HG02852 (cell line): Measurements from ENCODE around the gene TEX2.

Source experiments
- ATAC-seq: cut with Tn5 transposase; IDR thresholded peaks from one replicate; pipeline ENCODE4 v1.9.1; 2021; ENCODE audit warnings: mild to moderate bottlenecking, moderate library complexity; ENCODE audit not compliant: unreplicated experiment

TEX2 gene

DNA sequence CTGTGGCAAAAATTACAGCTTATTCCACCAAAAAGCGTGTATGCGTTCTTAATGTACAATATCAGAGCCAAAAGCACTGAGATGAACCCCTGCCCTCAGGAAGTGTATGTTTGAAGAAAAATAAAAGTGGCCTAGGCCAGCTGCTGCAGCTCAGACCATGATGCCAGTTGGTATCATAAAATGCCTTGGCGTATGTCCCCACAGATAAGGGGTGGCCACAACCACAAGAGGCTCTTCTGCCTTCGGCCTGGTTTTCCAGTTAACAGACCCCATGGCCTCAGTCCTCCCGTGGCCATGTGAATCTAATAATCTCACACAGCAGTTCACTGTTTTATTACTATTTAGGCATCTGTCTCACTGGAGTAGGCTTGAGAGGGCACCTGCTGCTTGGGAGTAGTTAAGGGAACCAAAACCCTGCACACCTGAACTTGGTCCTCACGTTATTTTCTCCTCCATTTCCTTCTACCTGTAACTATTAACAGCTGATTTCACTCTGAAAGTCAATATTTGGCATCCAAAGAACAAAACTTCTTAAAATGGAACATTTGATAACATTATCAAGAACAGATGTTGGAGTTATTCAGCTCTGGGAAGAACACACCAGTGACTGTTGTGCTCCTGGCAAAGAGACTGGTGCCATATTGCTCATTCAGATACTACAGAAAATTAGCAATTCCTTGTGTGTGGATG lies 98.3 kb downstream of the TEX2 start:
- no peak for ATAC-seq

DNA sequence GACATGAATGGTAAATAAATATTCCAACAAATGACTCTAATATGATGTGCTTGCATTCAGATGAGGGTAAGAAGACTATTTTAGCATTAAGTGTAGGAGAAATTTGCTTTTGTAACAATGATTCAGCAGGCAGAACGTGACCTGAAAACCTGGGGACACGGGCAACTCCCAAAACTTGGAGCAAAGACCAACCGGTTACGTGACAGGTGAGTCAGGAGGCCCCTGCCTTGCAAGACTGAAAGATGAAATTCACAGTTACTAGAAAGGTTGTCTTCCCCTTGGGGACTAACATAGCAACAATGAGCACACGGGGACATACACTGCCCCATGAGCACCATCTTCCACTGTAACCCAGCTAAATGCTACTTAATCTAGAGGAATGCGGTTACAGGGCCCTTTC lies 99.6 kb downstream of the TEX2 start:
- ATAC-seq, result no peak

DNA sequence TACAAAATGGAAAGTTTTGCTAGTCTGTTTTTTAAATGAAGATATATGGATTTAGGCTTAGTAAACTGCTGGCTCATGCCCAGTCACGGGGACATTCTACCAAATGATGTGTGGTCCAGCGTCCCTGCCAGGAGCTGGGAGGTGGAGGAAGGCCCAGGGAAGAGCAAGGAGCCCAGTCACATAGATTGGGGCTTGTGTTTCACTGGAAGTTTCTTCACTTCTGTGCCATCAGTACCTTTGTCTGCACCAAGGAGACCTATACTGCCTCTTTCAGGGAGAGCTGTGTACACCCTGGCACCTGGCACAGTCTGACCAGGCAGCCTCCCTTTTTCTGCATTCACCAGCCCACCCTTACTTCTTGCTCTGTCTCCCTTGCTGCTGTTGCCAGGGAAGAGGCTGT lies 100.5 kb downstream of the TEX2 start:
- ATAC-seq, result no peak

DNA sequence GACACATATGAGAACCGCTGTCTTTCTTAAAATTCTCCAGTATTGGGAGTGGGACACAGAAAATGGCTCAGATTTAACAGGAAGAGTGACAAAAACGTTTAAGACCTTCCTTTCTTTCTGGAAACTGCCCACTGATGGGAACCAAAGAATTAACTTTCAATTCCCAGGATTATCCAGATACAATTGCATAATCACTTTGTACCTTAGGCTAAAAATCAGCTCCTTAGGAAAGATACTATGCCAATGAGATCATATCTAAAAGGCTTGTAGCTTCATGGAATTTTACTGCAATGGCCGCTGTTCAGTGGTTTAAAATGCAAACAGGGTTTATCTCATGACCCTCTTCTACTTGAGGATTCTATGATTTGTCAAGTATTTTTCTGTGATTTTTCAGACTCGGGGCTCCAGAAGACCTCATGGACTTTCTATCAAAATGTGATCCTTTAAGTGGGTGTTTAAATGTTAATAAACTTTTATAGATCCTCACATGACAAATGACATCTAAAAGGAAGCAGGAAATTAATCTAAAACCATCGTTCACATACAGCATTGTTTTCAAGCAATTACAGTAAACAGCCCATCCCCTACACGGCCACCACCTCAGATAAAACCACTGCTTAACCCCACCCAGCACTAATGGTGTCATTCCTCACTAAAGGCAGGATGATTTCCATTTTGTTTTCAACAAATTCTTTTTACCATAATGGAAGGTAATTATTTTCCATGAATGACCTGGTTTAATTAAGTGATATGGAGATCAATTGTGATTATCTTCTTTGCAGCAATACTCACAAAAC lies 101.5 kb downstream of the TEX2 start:
- no peak for ATAC-seq

DNA sequence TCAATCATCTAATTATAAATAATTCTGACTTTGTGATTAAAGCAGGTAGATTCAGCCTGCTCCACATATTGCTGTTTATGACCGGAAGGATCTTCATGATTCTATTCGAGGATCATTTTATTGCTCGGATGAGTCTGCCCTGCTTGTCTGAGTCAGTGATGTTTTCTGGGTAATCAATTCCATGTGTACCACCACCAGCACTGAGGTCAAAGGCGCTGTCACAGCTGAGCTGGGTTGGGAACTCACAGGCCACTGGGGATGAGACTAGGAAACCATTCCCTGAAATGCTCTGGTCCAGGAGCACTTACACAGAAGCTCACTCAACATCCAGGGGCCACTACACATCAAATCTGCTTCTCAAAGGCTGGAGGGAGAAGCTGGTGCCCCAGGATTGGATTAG lies 102.7 kb downstream of the TEX2 start:
- no peak for ATAC-seq

DNA sequence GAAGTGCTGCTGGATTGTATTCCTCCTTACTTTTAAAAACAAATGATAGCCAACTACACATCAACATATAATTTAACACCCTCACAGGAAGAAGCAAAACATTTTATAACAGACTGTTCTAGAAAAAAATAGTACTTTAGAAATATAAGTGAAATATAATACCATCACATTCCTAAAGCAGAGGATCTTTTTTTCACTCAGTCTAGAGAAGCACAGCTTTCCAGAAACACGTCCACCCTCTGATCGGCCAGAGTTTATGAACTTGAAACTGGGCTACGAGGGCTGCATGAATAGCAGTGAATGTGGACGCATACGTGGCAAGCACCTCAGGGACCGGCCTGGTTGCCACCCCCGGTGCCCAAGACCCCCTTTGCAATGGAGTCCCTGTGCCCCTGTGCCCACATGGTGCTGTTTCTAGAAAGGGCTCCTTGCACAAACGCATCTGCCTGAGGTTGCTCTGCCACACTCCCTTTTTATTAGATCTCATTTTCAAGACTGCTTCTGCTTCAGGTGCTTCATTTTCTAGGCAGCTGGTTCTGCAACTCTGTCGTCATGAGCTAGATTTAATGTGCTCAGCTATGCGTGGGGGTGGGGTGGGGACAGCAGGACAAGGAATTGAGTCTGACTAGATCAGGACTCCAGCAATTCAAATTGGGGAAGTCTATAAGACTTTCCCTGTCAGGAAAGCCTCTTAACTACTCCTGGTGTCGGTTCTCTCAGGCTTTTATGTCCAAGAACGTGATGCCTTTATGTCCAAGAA lies 104.0 kb downstream of the TEX2 start:
- no peak for ATAC-seq

DNA sequence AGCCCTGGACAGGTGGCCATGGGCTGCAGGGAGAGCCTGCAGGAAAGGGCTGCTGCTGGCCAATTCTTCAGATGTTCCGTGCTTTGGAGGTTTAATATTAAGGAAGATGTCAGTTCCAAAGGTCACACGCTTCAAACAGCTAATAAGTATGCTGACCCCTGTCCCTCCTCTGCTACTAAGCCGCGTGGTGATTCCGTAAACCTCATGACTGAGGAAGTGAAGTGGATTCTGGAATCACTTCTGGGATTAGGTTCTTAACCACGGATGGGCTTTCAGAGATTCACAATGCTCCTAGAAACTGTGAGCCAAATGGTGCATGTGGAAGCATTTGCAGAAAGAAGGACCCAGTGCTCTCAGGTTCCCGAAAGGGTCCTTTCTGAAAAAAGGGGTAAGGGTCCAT lies 104.7 kb downstream of the TEX2 start:
- no peak for ATAC-seq

DNA sequence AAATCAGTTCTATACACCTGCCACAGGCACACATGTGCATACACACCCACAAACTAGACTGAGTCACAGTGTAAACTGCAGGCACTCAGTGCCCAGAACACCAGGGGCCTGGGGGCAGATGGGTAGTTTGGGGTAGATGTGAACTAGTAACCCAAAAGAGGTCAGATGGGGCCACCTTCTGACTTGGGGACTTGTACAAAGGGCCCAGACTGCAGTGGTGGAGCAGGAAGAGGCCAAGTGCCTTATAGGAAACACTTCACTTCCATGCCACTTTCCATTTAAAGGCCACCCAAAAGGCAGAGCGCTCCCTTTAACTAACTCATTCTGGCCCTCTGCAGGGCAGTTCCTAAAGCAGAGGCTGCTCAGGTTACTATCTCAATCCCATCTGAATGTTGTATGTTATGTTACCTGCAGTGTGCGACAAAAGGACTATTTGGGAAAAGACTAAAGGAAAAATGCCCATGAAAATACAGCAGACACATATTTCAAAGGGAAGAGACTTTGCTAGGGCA lies 105.3 kb downstream of the TEX2 start:
- no peak for ATAC-seq

DNA sequence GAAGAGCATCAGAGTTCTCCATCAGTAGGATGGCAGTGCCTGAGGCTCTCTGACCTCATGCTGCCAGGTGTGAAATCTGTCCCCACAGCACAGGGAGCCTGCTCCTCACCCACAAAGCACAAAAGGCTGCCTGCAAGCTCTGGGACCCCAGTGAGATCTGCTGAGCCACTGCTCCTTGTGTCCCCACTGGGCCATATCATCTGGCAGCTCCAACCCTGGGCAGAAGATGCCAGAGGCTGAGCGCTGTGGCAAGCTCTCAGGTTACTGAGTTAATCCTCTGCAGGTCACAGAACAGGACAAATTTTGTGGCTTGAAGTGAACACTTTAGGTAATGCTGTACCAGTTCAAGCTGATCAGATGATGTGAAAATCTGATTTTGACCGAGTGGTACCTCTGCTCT lies 106.4 kb downstream of the TEX2 start:
- no peak for ATAC-seq

DNA sequence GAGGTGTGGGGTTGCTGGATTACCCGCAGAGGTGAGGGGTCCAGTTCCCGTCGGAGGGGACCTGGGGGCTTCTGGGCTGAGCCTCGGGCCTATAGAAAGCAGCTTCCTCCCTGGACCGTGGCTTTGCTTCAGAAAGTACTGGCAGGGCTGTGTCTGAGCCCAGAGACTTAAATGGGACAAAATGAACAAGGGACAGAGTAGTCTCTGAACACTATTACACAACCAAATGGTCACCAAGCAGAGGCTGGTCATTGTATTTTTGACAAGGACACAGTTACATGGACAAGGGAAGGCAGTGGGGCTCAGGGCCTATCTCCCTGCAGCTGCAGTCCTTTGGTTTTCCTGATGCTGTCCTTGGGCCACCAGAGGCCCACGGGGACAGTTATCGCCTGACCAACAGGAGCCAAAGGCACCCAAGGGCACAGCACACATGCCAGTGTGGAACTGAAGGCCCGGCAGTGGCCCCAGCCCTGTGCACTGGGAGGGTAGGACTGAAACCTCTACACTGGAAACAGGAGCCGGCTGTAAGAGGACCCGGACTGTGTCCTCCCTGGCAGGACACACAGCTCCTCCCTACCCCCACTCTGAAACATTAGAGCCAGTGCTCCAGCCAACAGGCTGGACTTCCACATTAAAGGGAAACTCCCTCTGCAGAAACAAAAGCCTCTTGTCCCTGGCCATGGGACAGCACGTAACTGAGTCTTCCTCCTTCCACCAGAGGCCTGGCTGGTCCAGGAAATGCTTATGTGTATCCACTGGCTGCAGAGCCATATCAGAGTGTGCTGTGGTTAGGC lies 107.1 kb downstream of the TEX2 start:
- no peak for ATAC-seq

DNA sequence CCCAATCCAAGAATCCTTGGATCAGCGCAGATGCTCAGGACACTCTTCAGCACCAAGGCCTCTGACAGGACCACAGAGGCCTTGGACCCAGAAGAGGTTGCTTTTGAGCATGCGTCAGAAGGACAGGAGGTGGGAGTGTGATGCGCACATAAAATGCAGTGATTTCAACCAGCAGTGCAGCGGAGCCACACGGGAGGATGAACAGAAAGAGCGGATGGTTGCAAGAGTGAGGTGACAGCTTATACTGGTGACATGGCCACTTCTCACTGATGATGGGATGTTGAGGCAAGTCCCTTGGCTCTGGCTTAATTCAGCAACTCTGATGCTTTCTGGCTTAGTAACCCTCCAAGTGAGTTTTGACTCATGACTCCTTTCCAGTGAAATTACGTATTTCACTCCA lies 107.9 kb downstream of the TEX2 start:
- no peak for ATAC-seq

DNA sequence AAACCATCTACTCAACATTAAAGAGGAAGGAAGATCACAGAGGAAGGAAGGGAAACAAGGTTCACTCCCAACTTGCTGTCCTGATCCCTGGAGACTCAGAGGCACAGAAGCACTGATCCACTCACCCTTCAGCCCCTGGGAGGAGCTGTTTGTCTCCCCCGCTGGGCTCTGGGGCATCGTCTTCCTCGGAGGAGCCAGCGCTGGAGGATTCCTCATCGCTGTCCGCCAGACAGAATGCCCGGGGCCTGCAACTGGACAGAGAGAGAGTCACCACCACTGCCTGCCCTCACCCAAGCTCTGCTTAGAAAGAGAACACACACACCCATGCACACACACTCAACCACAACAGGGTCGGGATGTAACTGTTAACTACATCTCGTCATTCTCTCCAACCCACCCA lies 108.3 kb downstream of the TEX2 start:
- no peak for ATAC-seq

DNA sequence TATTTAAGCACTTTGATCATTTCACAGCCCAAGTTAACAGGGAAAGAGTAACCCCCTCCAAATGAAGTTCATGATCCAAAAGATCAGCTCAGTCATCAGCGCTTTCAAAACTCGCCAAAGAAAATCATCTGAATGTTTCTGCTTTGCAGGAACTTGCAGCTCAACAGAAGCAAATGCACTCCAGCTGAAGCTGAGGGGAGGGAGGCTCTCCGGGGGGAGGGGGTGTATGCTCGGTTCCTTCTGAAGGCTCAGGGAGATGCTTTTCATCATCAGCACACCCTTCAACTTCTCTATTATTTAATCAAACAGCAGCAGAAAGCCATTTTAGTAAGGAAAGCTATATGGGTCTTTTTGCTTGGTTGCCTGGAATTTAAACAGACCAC lies 108.8 kb downstream of the TEX2 start:
- ATAC-seq, result no peak

DNA sequence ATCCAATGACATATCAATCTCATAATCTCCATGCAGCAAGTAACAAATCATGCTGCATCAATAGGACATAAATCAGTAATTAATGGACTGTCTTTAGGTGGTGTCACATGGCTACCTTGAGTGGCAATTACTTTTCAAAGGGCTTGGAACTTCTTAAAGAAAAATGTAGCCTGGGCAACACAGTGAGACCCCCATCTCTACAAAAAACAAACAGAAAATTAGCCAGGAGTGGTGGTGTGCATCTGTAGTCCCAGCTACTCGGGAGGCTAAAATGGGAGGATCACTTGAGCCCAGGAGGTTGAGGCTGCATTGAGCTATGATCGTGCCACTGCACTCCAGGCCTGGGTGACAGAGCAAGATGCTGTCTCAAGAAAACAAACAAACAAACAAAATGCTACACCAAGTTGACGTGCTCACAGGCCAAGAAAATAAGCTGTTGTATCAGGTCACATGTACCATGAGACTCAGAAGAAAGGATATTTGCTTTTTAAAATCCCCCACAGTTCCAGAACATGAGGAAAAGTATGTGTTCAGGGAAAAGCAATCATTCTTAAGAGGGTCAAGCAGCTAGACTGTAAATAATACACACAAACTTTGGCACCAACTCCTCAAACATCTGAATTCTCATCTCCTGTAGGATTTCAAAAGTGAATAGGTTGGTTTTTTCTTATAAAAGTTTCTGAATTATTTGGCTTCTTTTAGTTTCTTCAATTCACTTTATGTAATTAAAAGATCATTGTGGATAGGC lies 109.3 kb downstream of the TEX2 start:
- no peak for ATAC-seq

DNA sequence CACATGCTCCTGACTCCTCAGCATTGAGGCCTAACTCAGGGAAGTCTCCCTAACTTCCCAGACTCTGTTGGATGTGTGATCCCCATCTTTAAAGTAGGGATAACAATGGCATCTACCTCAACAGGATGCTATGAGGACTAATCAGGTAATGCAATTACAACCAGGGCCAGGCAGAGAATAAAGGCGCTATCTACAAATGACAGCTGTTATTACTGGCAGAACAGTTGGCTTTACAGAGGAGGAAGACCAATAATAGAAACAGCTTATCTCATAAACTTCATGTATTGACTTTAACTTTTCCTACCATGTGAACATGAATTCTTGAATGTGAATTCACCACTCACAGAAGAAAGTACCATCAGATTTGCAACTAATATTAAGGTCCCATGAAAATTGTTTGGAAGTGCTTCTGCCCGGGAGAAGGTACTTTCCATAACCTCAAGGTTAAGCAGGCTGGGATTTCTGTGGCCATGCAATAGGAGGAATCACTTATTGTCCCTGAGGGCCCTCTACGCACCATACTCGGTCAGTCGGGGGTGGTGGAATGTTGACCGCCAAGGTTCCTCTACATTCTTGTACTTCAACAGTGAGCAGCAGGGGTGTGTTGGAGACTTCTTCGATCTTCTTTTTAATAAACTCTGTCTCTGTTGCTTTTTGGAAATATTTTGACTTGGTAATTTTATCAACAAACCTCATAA lies 110.5 kb downstream of the TEX2 start:
- no peak for ATAC-seq

DNA sequence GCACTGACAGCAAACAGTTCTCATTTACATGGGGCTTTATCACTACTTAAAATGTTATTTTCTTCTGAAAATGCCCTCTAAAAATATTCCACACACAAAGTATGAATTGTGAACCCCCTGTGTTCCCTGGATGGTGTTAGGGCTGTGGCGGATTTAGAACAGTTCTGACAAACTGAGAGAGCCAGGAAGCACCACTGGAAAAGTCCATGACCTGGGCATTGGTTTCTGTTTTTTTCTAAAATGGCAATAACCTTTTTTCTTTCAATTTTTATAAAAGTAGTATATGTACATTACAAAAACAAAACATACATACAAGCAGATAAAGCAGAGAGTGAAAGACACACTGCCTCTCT lies 112.1 kb downstream of the TEX2 start:
- no peak for ATAC-seq

DNA sequence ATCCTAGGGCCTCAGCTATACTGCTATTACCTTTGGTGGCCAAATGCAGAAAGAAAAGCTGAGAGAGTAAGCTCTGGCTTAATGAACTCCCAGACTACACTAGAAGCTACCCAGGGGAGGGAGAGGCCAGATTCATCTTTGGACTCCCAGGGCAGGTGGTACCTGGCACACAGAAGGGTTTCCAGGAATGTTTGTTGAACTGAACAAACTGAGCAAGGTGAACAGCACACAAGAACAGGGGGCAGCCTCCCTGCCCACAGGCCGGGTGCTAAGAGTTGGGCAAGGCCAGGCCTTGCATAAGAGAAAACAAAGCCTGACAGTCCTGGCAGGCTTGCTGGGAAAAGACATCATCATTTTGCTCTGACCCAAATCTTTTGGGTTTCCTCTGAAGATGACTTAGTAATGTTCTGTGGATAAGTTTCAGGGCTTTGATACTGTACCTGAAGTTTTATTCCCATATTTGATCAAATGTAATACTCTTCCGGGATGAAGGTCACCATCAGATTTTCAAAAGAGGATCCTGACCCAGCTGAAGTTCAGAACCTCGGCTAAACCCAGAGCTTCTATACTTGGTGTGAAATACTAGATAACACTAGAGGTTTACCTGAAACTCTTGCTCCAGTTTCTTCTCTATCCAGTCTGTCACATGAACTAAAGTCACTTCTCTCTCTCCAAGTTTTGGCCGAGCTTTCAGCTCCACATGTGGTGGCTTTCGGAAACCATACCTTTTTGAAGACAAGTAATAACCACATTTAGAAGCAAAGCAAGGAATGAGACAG lies 112.6 kb downstream of the TEX2 start:
- no peak for ATAC-seq

DNA sequence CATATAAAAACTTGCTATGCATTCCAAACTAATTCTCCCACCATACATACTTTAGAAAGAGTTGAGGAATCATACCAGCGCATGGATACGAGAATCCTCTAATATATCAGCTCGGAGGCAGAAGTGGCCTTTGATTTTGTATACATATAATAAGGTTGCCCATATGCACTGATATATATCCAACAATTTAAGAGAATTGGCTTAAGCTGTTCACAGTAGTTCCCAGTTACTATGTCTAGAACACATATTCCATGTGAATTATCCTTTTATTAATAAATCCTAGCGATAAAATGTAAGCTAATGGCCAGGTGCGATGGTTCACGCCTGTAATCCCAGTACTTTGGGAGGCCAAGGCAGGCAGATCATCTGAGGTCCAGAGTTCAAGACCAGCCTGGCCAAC lies 113.9 kb downstream of the TEX2 start:
- no peak for ATAC-seq

DNA sequence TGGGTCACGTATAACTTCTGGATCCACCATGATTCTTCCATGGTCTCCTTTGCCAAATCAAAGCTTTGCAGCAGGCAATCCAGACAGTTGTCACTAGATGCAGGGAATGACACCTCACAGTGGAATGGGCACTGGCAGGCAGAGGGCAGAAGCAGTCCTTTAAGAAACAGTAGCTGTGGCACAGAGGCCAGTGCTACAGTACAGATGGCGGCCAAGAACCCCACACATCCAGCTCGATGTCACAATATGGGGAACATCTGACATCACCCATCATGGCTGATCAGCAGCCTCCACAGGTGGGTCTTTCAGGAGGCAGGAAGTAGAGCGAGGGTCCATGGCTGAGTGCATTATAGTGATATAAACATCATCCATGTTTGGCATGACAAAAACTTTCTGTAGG lies 114.4 kb downstream of the TEX2 start:
- no peak for ATAC-seq
